OCI-LY7 (cell line): ENCODE results near the gene G6PC3.

Experiments
- EZH2phosphoT487 ChIP-seq: fragments of 200-600 bp; sonication (generic); IDR thresholded peaks from 2 replicates; pipeline ENCODE4 v1.6.1; 2018; ENCODE audit warnings: low read depth, borderline replicate concordance, mild to moderate bottlenecking, mixed run types, antibody characterized with exemption, low read length, moderate library complexity, mixed read lengths
- TF ChIP-seq, protein P1 (sequence below): fragments of 200-600 bp; sonication (generic); conservative IDR thresholded peaks from 2 replicates; pipeline ENCODE4 v1.5.1; 2014; ENCODE audit warnings: mild to moderate bottlenecking, antibody characterized with exemption, low read length, moderate library complexity, mixed read lengths

DNA sequence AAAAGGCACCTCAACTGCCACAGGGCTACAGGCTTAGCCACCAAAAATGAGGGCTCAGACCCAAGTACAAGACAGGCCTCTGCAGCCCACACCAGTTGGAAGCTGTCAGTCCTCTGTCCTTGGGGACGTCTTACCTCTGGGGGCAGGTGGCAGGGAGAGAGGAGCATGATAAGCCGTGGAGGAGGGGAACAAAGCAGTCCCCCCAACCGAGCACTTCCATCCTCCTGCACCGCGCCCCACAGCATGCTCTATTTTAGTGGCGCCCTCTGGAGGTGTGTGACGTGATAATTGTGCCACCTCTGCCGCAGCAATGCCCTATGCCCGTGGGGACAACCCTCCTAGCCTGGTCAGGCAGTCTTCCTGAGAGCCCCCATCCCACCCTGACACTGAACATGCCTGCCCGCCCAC, 13.6 kb downstream of the G6PC3 start:
- TF ChIP-seq, protein P1, sequence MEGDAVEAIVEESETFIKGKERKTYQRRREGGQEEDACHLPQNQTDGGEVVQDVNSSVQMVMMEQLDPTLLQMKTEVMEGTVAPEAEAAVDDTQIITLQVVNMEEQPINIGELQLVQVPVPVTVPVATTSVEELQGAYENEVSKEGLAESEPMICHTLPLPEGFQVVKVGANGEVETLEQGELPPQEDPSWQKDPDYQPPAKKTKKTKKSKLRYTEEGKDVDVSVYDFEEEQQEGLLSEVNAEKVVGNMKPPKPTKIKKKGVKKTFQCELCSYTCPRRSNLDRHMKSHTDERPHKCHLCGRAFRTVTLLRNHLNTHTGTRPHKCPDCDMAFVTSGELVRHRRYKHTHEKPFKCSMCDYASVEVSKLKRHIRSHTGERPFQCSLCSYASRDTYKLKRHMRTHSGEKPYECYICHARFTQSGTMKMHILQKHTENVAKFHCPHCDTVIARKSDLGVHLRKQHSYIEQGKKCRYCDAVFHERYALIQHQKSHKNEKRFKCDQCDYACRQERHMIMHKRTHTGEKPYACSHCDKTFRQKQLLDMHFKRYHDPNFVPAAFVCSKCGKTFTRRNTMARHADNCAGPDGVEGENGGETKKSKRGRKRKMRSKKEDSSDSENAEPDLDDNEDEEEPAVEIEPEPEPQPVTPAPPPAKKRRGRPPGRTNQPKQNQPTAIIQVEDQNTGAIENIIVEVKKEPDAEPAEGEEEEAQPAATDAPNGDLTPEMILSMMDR = peak; percentile 69
- no peak for TF ChIP-seq EZH2phosphoT487
